Measurements from ENCODE around the gene ROBO3.

The ROBO3 gene

DNA sequence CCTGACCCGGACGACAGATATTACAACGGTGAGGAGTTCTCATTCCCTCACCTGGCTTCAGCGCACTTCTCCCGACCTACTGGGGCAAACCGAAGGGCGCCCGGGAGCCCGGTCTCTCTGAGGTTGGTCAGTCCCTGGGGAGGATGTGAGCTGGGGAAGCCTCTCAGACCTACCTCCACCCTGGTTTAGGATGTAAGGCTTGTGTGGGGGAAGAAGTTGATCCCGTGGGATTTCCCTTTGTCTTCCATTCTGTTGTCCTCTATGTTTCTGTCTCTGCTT is 12.3 kb downstream of the ROBO3 start:
- no peak for DNase-seq

DNA sequence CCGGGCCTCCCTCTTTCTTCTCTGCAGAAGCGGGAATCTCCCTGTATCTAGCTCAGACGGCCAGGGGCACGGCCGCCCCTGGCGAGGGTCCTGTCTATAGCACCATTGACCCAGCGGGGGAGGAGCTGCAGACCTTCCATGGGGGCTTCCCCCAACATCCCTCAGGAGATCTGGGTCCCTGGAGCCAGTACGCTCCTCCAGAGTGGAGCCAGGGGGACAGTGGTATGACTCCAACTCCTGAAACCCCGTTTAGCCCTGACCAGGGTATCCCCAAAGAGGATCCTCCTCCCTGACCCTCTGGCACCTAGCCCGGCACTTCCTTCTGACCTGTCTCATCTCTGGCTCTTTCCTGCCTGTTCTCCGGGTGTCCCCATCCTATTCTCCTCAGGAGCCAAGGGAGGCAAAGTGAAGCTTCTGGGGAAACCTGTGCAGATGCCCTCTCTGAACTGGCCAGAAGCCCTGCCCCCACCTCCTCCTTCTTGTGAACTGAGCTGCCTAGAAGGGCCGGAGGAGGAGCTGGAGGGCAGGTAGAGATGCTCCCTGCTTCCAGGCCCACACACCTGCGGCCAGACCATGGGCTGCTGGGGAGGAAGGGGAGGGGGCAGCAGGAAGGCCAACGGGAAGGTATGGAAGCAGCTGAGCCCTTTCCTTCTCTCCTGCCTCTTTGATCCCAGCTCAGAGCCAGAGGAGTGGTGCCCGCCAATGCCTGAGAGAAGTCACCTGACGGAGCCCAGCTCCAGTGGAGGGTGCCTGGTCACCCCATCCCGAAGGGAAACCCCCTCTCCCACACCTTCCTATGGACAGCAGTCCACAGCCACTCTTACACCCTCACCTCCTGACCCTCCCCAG is 12.9 kb downstream of the ROBO3 start:
- no peak for DNase-seq

DNA sequence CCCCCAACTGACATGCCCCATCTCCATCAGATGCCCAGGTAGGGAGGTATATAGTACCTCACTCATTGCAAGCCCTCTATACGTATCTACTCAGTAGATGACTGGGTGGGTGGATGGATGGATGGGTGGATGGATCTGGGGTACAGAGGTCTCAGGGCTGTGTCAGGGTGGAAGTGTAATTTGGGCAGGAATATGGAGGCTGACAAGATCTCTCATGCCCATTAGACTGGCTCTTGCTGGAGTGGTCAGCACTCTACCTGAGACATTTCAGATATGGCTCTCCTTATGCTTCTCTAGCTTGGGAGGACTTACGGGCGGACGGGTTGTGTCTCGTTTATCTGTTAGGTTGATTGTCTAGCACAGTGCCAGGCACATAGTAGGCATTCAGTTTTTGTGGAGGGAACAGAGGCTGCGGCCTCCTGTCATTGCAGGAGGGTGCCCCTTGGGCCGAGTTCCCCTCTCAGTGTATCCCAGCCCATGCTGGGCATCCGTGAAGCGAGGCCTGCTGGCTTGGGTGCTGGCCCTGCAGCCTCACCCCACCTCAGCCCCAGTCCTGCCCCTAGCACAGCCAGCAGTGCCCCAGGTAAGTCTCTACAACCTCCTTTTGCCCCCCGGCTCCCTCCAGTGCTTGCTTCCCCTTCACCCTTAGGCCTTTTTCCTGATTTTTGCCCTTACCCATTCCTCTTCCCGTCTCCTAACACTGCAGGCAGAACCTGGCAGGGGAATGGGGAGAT is 13.7 kb downstream of the ROBO3 start:
- no peak for DNase-seq

DNA sequence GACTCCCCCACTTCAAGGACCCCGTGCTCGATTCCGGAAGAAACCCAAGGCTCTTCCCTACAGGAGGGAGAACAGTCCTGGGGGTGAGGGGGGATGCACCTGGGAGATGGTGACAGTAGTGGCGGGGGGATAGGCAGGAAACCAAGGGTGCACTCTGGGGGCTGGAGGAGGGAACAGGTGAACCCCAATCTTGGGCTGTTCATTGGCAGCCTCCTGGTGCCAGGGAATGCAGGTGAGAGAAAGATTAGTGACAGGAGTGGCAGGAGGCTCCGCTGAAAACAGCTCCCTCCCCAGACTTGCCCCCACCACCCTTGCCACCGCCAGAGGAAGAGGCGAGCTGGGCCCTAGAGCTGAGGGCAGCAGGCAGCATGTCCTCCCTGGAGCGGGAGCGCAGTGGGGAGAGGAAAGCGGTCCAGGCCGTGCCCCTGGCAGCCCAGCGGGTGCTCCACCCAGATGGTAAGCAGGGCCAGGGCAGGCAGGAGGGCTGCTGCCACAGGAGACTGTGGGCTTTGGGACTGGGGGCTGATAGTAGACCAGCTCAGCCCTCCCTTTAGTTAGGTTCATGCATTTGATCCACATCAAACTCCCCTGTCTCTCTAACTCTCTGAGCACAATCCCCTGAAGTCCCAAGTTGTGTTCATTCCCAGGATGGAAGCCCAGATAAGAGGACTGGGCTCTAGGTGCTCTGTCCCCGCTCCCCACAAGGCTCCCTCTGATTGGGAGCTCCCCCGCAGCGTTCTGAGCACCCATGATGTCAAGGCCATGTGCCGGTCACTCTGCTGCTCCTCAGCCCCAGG is 14.5 kb downstream of the ROBO3 start:
- no peak for DNase-seq

DNA sequence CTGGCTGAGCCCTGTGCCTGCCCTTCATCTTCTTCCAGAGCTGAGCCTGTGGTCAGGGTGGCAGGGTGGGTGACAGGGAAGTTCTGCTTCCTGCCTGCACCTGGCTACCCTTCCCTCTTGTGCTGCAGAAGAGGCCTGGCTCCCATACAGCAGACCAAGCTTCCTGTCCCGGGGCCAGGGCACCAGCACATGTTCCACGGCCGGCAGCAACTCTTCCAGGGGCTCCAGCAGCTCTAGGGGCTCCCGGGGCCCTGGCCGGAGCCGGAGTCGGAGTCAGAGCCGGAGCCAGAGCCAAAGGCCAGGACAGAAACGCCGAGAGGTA is 15.0 kb downstream of the ROBO3 start:
- no peak for DNase-seq

DNA sequence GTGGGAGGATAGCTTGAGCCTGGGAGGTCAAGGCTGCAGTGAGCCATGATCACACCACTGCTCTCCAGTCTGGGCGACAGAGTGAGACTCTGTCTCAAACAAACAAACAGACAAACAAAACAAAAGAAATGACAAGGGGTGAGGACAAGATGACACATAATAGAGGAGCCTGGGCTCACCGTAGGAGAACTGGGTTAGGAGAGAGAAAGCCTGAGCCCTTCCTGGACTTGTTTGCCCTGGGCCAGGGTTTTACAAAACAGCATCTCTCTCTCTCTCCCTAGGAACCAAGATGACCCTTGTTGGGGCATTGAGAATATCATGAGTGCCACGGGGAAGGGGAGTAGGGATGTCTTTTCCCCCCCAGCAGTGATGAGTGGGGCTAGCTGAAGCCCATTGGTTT is 15.7 kb downstream of the ROBO3 start:
- DNase-seq, result no peak

DNA sequence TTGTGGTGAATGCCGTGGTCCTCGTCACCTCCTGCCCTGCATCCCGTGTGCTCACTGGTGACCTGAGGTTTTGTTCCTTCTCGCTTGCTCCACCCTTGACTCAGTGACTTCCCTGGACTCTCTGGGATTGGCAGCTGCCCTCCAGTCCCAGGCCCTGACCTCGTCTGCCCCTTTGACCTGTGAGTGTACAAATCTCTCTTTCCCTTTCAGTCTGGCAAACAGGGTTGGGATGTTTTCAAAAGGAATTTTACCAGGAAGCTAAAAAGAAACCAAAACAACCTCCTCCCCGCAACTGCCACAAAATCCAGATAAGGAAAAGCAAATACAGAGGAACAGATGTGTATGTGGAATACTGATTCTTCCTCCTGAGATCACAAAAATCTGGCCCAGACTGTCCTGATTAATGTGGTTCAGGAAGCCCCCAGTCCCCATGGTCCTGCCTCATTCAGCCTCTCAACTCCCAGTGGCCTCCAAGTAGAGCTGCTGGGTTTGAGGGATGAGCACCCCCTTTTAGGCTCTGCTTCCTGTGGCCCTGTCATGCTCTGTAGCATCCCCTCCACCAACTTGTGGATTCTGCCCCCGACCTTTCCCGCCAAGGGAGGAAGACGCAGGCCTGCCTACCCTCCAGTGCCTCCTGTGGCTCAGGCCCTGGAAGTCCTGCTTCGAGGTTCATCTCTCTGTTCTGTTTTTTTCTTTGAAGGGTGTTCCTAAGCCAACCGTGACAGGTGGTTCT is 17.3 kb downstream of the ROBO3 start:
- DNase-seq, result no peak

DNA sequence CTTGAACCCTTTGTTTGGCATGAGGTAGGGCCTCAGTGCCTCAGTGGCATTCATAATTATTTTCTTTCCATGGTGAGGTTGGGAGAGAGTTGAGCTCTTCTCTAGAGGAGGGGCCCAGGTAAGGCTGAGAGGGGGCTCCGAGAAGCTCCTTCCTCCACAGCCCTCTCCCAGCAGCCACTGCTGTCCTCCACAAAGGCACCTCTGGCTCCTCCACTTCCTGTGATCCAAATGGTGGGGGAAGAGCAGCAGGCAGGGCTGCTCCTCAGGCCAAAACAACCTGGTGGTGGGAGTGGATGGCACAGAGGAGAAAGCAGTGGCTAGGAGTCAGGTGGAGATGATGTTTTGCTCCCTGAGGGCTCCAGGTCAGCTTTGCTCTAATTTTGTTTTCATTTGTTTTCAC is 19.1 kb downstream of the ROBO3 start:
- no peak for DNase-seq

DNA sequence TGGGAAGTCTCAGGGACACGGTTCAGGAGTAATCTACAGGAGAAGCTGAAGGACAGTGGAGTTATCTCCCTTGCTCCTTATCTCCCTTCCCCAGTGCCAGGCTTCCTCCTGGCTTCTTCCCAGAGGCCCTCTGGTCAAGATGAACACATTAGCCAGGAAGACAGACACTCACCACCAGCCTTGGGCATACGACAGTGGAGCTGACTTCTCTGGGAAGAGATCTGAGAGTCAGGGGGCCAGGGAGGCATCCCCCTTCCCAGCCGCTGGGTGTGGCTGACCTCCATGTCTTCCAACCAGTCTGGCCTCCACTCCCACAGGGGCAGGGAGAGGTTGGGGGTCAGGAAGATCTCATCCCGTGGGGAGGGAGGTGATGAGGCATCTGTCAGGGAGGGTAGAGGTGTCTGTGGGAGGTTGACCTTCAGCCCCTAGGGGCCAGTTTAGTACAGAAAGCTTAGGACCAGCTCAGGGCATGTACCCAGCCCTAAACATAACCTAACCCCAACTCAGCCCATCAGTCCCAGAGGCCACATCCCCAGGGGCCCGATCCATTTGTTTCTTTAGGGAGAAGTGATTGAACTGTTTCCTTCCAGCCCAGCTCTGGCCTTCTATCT is 19.7 kb downstream of the ROBO3 start:
- DNase-seq, result no peak

DNA sequence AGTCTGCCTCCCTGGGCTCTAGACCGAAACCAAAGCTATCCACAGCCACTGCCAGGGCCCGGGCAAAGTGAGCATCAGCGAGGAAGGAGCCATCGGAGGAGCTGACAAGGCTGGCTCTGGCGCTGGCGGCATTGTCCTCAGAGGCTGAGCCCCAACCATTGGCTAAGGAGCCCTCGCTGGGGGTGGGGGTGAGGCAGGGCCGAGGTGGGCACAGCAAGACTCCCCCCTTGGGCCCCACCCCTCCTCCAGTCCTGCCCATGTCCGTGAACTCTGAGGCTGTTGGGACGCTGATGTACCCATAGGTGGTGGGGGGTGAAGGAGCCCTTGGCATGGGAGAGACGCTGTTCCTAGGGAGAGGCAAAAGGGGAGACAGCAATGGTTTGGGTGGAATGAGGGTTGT is 21.2 kb downstream of the ROBO3 start:
- DNase-seq, result no peak

DNA sequence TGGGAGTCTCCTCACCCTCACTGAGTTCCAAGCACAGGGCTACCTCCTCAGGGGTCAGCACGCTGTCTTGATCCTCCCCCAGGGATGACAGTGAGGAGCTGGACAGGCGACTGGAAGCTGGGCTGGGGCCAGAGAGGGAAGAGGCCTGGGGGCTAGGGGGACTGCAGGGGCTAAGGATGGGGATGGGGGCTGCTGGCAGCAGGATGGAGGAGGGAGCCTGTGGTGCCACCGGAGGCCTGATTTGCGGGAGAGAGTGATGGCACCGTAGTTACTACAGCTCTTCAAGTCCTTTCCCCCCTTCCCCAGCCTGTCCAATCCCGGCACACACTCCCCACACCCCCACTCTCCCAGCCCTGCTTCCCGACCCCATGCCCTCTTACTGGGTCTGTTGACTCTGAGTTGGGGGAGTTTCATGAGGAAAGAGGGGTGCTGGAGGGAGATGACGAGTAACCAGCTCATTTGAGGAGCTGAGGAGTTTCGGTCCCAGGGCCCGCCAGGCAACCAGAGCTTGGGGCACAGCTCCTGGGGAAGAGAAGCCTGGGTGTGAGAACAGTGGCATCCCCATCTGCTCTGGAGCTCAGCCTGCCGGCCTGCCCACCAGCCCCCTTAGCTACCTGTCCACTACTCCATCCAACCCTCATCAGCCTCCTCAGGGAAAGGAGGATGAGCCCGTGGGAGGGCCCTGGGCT is 21.9 kb downstream of the ROBO3 start:
- DNase-seq, result no peak

DNA sequence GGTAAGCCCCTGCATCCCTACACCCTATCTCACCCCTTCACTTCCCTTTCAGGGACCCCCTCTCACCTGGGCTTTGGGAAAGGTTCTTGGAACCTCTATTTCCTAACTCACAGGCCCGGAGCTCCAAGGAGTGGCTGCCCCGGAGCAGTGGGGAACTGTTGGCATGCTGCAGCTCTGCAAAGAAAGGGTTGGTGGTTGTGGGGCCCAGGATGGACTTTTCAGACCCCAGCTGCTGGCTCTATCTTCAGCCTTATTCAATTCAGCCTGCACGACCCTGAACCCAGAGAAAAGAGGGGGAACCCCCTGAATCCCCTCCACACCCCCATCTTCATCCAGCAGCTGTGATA is 22.4 kb downstream of the ROBO3 start:
- DNase-seq, result no peak

DNA sequence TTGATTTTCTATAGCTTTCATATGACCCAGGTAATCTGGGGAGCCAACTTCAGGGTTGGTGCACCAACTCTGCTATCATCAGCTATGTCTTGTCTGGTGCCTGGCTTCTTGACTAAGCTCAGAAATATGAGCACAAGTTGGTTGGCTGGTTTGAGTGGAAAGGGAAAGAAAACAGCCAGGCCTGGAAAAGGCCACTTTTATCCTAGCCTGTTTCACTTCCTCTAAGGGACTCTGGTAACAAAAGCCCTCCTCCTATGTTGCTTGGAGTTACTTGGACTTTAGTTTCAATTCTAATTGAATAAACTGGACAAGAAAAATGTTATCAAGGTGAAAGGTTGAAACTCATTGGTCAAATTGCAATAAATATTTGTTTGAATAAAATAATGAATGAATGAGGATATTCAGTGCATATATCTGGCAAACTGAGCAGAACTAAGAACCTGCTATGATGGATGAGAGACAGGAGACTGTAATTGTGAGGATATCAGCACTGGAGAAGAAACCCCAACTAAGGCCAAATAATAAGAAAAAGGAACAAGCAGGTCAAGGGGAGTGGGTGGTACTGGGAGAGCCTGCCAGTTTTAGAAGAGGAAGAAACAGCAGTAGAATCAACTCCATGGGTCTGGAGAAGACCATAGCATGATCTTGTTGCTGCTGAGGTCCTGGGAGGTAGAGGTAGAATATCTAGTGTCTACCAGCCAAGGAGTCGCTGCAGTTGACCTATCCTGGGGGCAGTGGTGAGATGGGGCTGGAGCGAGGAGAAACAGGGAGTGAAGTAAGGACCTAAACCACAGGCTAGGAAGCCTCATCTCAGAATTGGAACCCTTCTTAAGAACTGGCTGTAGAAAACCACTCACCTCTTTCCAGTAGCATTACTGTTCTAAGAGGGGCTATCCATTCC is 24.2 kb downstream of the ROBO3 start:
- DNase-seq, result no peak

DNA sequence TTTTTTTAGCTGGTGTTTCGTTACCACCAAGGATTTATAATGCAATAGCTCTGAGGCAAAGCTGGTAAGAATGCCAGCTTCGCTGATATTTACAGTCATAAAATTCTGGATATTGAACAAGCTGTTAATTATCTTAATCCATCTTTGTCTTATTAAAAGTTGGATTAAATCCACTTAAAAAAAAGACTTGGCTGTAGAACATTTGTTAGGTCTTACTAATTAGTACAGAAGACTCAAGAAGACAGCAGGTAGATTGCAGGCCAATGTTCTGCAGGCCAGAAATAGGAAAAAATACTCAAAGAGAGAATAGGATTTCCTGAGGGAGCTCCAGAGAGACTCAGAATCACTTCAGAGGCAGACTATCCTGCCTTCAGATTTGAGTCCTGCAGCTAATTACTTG is 24.9 kb downstream of the ROBO3 start:
- peak; percentile 22 for DNase-seq

DNA sequence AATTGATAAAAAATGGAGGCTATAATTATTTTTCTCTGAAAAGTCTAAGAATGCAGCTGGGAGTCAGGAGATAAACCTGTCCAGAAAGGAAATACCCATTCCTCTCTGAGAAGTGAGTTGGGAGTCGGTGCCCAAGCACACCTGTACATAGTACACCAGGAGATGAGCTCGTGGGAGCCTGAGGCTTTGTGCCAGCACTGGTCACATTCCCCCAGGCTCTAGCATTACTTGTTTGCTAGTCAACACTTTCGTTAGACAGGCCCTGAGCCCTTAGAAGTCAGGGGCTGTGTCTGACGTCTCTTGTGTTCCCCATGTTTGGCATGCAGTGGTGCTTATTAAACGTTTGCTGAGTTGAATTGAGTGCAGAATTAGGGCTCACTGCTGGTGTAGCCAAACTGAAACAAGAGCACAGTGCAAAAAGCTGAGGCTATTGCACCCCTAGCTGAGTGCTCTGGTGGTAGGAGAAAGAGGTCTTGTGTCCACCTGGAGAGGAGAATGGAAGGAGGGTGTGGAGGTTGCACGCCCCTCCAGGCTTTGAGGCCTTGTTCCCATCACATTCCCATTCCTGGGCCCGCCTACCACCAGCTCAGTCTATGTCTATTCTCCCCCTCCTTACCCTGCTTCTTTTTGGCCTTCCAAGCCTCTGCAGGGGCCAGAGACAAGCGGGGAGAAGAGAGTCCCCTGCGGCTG is 25.6 kb downstream of the ROBO3 start:
- DNase-seq, result no peak

DNA sequence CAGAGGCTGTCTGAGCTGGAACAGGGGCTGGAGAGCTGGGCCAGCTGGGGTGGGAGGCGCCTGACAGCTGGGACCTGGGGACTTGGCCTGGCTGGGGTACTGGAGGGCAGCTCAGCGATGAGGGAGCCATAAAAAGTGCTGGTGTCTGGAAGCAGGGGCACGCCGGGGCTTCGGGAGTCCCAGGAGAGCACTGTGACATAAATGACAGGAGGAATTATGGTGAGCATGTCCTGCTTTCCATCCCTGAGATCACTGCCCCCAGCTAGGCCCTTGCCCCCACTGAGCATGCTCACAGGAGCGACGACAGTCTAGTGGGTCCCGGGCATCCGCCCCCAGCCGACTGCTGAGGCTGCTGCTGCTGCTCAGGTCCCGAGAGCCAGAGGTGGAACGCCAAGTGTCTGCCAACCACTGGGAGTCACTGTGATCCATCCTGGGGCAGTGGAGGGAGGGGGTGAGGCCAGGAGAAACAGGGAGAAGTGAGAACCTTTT is 26.2 kb downstream of the ROBO3 start:
- no peak for DNase-seq

DNA sequence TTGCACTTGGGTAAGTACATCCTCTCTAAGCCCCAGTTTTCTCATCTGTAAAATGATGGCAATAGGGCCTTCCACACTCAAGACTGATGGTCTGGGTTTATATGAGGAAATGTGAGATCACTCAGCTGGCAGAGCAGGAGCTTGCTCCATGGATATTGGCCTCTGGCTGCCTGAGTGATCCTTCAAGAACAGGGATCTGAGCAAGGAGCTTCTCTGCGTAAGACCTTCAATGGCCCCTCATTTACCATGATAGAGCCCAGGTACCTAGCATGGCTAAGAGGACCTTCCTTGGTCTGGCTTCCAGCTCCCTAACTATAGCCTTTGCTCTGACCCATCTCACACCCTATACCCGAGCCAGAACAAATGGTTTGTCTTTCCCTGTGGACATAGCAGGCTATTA is 26.9 kb downstream of the ROBO3 start:
- no peak for DNase-seq

DNA sequence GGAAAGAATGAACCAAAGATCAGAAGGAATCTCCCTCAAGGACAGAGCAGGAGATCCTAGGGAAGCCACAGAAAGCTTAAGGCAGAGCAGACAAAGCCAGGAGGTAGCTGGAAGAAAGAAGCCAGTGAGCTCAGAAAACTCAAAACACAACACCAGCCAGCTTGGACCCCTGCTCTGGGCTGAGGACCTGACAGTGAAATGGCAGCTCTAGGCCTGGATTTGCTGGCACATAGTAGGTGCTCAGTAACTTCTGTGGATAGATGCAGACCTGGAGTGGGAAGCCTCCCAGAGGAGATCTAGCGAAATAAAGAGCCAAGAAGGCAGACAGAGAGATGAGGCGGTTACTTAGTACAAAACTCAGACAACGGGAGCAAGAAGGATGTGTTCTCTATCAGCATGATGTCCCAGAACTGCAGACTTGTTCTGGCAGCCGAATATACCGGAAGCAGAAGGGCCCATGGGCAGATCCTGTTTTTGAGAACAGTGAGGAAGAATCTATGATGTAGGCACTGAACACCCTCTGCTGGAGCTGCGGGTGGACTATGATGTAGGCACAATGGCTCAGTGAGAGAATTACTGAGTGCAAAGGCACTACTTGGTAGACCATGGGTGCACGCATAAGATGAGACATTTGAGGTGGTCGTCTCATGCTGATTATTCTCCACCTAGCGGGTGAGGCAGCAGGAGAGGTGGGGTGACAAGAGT is 27.7 kb downstream of the ROBO3 start:
- no peak for DNase-seq

DNA sequence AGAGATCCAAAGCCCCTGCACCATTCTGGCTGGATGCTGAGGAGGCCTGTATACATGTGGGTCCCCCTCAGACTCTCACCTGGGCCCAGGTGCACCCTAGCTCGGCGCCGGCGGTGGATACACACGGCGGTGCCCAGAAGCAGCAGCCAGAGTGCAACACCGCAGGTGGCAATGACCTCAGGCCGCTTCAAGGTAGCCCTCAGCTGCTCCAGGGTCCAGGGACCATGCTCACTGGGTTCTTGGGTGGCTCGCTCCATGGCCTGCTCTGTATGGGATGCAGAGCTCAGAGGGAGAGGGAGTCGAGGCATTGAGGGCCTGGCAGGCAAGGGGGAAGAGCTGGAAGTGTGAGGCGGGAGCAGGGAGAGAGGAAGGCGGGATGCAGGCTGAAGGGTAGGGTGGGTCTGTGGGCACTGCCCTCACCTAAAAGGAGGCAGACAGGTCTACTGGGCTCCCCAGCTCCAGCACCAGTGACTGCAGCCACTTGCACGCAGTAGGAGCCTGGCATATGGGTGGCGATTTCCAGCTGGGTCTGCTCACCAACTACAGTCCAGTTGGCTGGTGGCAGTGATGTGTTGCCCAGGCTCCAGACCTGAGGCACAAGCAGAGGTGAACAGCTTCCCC is 28.7 kb downstream of the ROBO3 start:
- DNase-seq, result no peak
